Left lung (tissue), 10 donors: ENCODE data around the gene UQCC5. TPM values are rescaled to one million over a fixed set of nuclear protein-coding genes. Genes with fewer than 3 reads are reported as not detected.

Source experiments
- ATAC-seq: fragments of 200-7000 bp; cut with Tn5 transposase; one replicate; pipeline ENCODE4 v1.9.1; 2020; ENCODE audit warnings: moderate library complexity
- DNase-seq, 4 donors: peaks; one replicate each; pipeline ENCODE4 v3.0.0-alpha.2; 2013 to 2020
- H3K27ac ChIP-seq, 2 donors: fragments of 200-600 bp; sonication (generic) in 1 of 2; one replicate each; pipeline versions ENCODE4 v1.5.0 to v1.8.0; 2020 to 2021
- H3K27me3 ChIP-seq, 2 donors: fragments of 200-600 bp; sonication (generic) in 1 of 2; one replicate each; pipeline versions ENCODE4 v1.5.0 to v1.8.0; 2020 to 2021
- H3K36me3 ChIP-seq, 2 donors: fragments of 200-600 bp; sonication (generic) in 1 of 2; one replicate each; pipeline versions ENCODE4 v1.5.0 to v1.8.0; 2020 to 2021
- H3K4me1 ChIP-seq, 2 donors: fragments of 200-600 bp; one replicate each; pipeline ENCODE4 v1.8.0; 2021
- H3K4me3 ChIP-seq, 2 donors: fragments of 200-600 bp; sonication (generic) in 1 of 2; one replicate each; pipeline versions ENCODE4 v1.5.0 to v1.8.0; 2020 to 2021; ENCODE audit warnings: mild to moderate bottlenecking in 1 of 2
- H3K9me3 ChIP-seq, 2 donors: fragments of 200-600 bp; sonication (generic) in 1 of 2; one replicate each; pipeline versions ENCODE4 v1.5.0 to v1.8.0; 2020 to 2021
- CTCF ChIP-seq, 2 donors: fragments of 200-600 bp; sonication (generic) in 1 of 2; IDR thresholded peaks; one replicate each; pipeline versions ENCODE4 v1.5.0 to v1.8.0; 2021; ENCODE audit warnings: antibody characterized with exemption in 2 of 2
- intact Hi-C, 2 donors: fragments of 100-400 bp; cut with DNase I; formaldehyde crosslinking; loops; one replicate each; pipeline versions ENCODE4 v1.11.2 to v1.14.2; 2022
- polyA plus RNA-seq, 6 donors: library from polyadenylated mRNA; unstranded; fragments of 120-200 nt; gene quantifications; one replicate each; pipeline ENCODE4 v1.2.1, GENCODE V29; 2013; ENCODE audit not compliant: insufficient read length in 6 of 6
- total RNA-seq, 2 donors: library from RNA; stranded (reverse); fragmentation: NEBNext Ultra II Directional; extraction: Animal tissue kit (Norgen Biotek cat#: 25700); gene quantifications; one replicate each; pipeline ENCODE4 v1.2.1, GENCODE V29; 2021
- donor health status: DM: no; HTN: yes; CAD: no.
- donor health status: DM: no; HTN: no; CAD: no.

UQCC5 gene
- total and polyA plus RNA-seq, 8 donors = 9.6 to 20.4 (median 17.2) TPM

GRCh38 chr3:52512105-52512504, 24.3 kb upstream of the UQCC5 start:
- Histone ChIP-seq H3K4me3 (no peak overlapping the region), H3K4me1 (no peaks in the 10 kb centered on the region), H3K27me3 (no peaks in the 10 kb centered on the region), H3K36me3 (peaks cover 0 to 97% of the 10 kb centered on the region in 2 donors), H3K9me3 (no peaks in the 10 kb centered on the region), H3K27ac (no peak overlapping the region)
- no peak for ATAC-seq
- TF ChIP-seq CTCF (IDR thresholded peaks at IDR 0.05) = no peak
- intact Hi-C loops = no loop called here
- no peak for DNase-seq

GRCh38 chr3:52512727-52513126, 23.7 kb upstream of the UQCC5 start:
- H3K36me3 ChIP-seq = peaks cover 0 to 97% of the 10 kb centered on the region in 2 donors
- no peaks in the 10 kb centered on the region for H3K9me3 ChIP-seq
- no peak overlapping the region for H3K4me3 ChIP-seq
- H3K27me3 ChIP-seq = no peaks in the 10 kb centered on the region
- no peak for ATAC-seq
- DNase-seq = no peak
- H3K27ac ChIP-seq = no peak overlapping the region
- H3K4me1 ChIP-seq = no peaks in the 10 kb centered on the region
- TF ChIP-seq CTCF (IDR thresholded peaks at IDR 0.05) = no peak
- intact Hi-C loops = no loop called here

GRCh38 chr3:52513281-52513680, 23.1 kb upstream of the UQCC5 start:
- DNase-seq (no peak), ATAC-seq (no peak)
- Histone ChIP-seq H3K27ac (no peak overlapping the region), H3K4me1 (no peaks in the 10 kb centered on the region), H3K36me3 (peaks cover 0 to 97% of the 10 kb centered on the region in 2 donors), H3K4me3 (no peak overlapping the region), H3K27me3 (no peaks in the 10 kb centered on the region), H3K9me3 (no peaks in the 10 kb centered on the region)
- TF ChIP-seq CTCF (IDR thresholded peaks at IDR 0.05) = no peak
- intact Hi-C loops = no loop called here

GRCh38 chr3:52514576-52514975, 21.8 kb upstream of the UQCC5 start:
- peaks cover 0 to 99% of the 10 kb centered on the region in 2 donors for H3K36me3 ChIP-seq
- ATAC-seq = no peak
- intact Hi-C loops = no loop called here

GRCh38 chr3:52515192-52515591, 21.2 kb upstream of the UQCC5 start:
- no peak for TF ChIP-seq CTCF (IDR thresholded peaks at IDR 0.05)
- Histone ChIP-seq H3K36me3 (peaks cover 0 to 99% of the 10 kb centered on the region in 2 donors), H3K4me3 (no peak overlapping the region), H3K27me3 (no peaks in the 10 kb centered on the region), H3K27ac (no peak overlapping the region), H3K9me3 (no peaks in the 10 kb centered on the region), H3K4me1 (no peaks in the 10 kb centered on the region)
- ATAC-seq (no peak), DNase-seq (no peak)
- intact Hi-C loops = no loop called here

More at GRCh38 chr3:52514576-52514975, 21.8 kb upstream of the UQCC5 start:
- Histone ChIP-seq H3K9me3 (no peaks in the 10 kb centered on the region), H3K4me1 (no peaks in the 10 kb centered on the region), H3K4me3 (no peak overlapping the region), H3K27ac (no peak overlapping the region), H3K27me3 (no peaks in the 10 kb centered on the region)
- TF ChIP-seq CTCF (IDR thresholded peaks at IDR 0.05) = no peak
- no peak for DNase-seq
